NCI-H748 (cell line): ENCODE measurements around the gene IREB2.
A peak's percentile ranks its signal among the peaks of the same experiment; 100 is the strongest.

Experiments used
- DNase-seq: peaks from one replicate; lab custom pipeline; 2025; ENCODE audit not compliant: unreplicated experiment; lab: John Stamatoyannopoulos, UW

The IREB2 gene

GRCh38 chr15:78540141-78540870, 102.3 kb downstream of the IREB2 start, which contains the start of gene PSMA4:
Gene PSMA4, plus strand, starts transcription at chr15:78540444. Its CDS starts 1,484 bp downstream, at chr15:78541928.
- DNase-seq = peak; percentile 86

GRCh38 chr15:78540871-78541743, 103.1 kb downstream of the IREB2 start:
- DNase-seq = no peak

GRCh38 chr15:78541744-78542034, 103.7 kb downstream of the IREB2 start:
- DNase-seq = no peak

GRCh38 chr15:78542647-78543046, 104.6 kb downstream of the IREB2 start:
- no peak for DNase-seq

- DNase-seq = no peak
Measured at GRCh38 chr15:78550194-78550593, 112.2 kb downstream of the IREB2 start.

GRCh38 chr15:78550815-78551214, 112.8 kb downstream of the IREB2 start:
- DNase-seq = no peak
